ENCODE results near the gene TRIM47.

GRCh38 chr17:75839942-75840798 lies 38.2 kb downstream of the TRIM47 start:
- TF ChIP-seq, protein P1, sequence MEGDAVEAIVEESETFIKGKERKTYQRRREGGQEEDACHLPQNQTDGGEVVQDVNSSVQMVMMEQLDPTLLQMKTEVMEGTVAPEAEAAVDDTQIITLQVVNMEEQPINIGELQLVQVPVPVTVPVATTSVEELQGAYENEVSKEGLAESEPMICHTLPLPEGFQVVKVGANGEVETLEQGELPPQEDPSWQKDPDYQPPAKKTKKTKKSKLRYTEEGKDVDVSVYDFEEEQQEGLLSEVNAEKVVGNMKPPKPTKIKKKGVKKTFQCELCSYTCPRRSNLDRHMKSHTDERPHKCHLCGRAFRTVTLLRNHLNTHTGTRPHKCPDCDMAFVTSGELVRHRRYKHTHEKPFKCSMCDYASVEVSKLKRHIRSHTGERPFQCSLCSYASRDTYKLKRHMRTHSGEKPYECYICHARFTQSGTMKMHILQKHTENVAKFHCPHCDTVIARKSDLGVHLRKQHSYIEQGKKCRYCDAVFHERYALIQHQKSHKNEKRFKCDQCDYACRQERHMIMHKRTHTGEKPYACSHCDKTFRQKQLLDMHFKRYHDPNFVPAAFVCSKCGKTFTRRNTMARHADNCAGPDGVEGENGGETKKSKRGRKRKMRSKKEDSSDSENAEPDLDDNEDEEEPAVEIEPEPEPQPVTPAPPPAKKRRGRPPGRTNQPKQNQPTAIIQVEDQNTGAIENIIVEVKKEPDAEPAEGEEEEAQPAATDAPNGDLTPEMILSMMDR (IDR thresholded peaks at IDR 0.05): no peak
- TF ChIP-seq POLR2A (IDR thresholded peaks at IDR 0.05): no peak
